Peyer's patch (tissue), 4 donors: Measurements from ENCODE around the gene CNGA1.

ENCODE experiments used
- POLR2A ChIP-seq, 2 donors: fragments of 450-650 bp; IDR thresholded peaks; one replicate each; pipeline ENCODE4 v1.5.1; 2017; ENCODE audit warnings: antibody characterized with exemption in 2 of 2, mild to moderate bottlenecking in 2 of 2, moderate library complexity in 2 of 2
- TF ChIP-seq, protein P1 (sequence below), 6 experiments: fragments of 450-650 bp in 4 of 6; fragments of 200-600 bp in 2 of 6; sonication (generic) in 1 of 6; IDR thresholded peaks; one replicate each; pipeline ENCODE4 v1.5.1; 2017 to 2019; ENCODE audit warnings: antibody characterized with exemption in 6 of 6, mild to moderate bottlenecking in 3 of 6, moderate library complexity in 1 of 6

DNA sequence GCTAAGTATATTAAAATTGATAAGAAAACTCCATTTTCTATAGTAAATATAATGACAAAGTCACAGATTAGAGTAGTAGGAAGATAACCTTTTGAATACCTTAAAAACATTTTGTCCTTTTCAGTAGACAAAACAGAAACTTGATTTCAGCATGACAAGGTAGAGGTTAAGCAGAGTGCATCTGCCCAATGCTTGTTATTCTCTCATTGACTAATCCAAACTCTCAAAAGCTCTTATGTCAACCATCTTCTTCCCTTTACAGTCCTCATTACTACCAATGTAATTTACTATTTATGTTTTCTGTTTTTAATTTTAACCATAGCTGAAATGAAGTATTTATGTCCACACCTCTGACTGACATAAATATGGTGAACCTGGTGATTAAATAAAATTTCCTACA is 11.2 kb upstream of the CNGA1 start:
- TF ChIP-seq, protein P1, sequence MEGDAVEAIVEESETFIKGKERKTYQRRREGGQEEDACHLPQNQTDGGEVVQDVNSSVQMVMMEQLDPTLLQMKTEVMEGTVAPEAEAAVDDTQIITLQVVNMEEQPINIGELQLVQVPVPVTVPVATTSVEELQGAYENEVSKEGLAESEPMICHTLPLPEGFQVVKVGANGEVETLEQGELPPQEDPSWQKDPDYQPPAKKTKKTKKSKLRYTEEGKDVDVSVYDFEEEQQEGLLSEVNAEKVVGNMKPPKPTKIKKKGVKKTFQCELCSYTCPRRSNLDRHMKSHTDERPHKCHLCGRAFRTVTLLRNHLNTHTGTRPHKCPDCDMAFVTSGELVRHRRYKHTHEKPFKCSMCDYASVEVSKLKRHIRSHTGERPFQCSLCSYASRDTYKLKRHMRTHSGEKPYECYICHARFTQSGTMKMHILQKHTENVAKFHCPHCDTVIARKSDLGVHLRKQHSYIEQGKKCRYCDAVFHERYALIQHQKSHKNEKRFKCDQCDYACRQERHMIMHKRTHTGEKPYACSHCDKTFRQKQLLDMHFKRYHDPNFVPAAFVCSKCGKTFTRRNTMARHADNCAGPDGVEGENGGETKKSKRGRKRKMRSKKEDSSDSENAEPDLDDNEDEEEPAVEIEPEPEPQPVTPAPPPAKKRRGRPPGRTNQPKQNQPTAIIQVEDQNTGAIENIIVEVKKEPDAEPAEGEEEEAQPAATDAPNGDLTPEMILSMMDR (IDR thresholded peaks at IDR 0.05), result no peak
- no peak for TF ChIP-seq POLR2A (IDR thresholded peaks at IDR 0.05)
